Parathyroid adenoma (tissue), 2 donors: ENCODE measurements around the gene CTTNBP2.

Experiments
- H2AFZ ChIP-seq: fragments of 300-600 bp; sonication (generic); one replicate; pipeline ENCODE4 v1.7.0; 2017; ENCODE audit warnings: antibody characterized with exemption, mild to moderate bottlenecking
- H3K27ac ChIP-seq: fragments of 300-600 bp; sonication (generic); one replicate; pipeline ENCODE4 v1.7.0; 2017
- H3K27me3 ChIP-seq: fragments of 300-600 bp; sonication (generic); one replicate; pipeline ENCODE4 v1.7.0; 2017; ENCODE audit warnings: low read length; ENCODE audit not compliant: control insufficient read depth, insufficient read depth
- H3K36me3 ChIP-seq: fragments of 300-600 bp; sonication (generic); one replicate; pipeline ENCODE4 v1.7.0; 2017; ENCODE audit warnings: low read length; ENCODE audit not compliant: control insufficient read depth, insufficient read depth
- H3K4me1 ChIP-seq: fragments of 300-600 bp; sonication (generic); one replicate; pipeline ENCODE4 v1.7.0; 2017; ENCODE audit warnings: control low read depth
- H3K4me2 ChIP-seq: fragments of 300-600 bp; sonication (generic); one replicate; pipeline ENCODE4 v1.7.0; 2017; ENCODE audit warnings: low read length
- H3K4me3 ChIP-seq: fragments of 300-600 bp; sonication (generic); one replicate; pipeline ENCODE4 v1.7.0; 2017; ENCODE audit warnings: low read depth, low read length
- H3K79me2 ChIP-seq: fragments of 300-600 bp; sonication (generic); one replicate; pipeline ENCODE4 v1.7.0; 2017; ENCODE audit warnings: control low read depth
- H3K9ac ChIP-seq: fragments of 300-600 bp; sonication (generic); one replicate; pipeline ENCODE4 v1.7.0; 2017; ENCODE audit warnings: mild to moderate bottlenecking
- H3K9me3 ChIP-seq: fragments of 300-600 bp; sonication (generic); one replicate; pipeline ENCODE4 v1.7.0; 2017; ENCODE audit warnings: low read length; ENCODE audit not compliant: control insufficient read depth
- CTCF ChIP-seq: fragments of 300-600 bp; sonication (generic); IDR thresholded peaks from one replicate; pipeline ENCODE4 v1.7.0; 2017; ENCODE audit warnings: antibody characterized with exemption, mild to moderate bottlenecking
- donor health status: primary hyperparathyroidism.

Gene CTTNBP2

GRCh38 chr7:117796889-117797288 lies 76.4 kb downstream of the CTTNBP2 start:
- TF ChIP-seq CTCF = no peak
- no peaks in the 10 kb centered on the region for H3K36me3 ChIP-seq
- H3K27me3 ChIP-seq = no peaks in the 10 kb centered on the region
- H3K9ac ChIP-seq = no peak overlapping the region
- no peaks in the 10 kb centered on the region for H3K9me3 ChIP-seq
- H3K4me2 ChIP-seq = no peak overlapping the region
- no peaks in the 10 kb centered on the region for H3K79me2 ChIP-seq
- H2AFZ ChIP-seq = no peak overlapping the region
- H3K4me3 ChIP-seq = no peak overlapping the region
- H3K27ac ChIP-seq = no peak overlapping the region
- H3K4me1 ChIP-seq = no peaks in the 10 kb centered on the region

- Histone ChIP-seq H3K9me3 (no peaks in the 10 kb centered on the region), H3K27ac (no peak overlapping the region), H3K4me1 (no peaks in the 10 kb centered on the region), H2AFZ (no peak overlapping the region), H3K27me3 (no peaks in the 10 kb centered on the region), H3K79me2 (no peaks in the 10 kb centered on the region), H3K36me3 (no peaks in the 10 kb centered on the region), H3K9ac (no peak overlapping the region), H3K4me3 (no peak overlapping the region), H3K4me2 (no peak overlapping the region)
- TF ChIP-seq CTCF = no peak
Measured at GRCh38 chr7:117793976-117794375, 79.3 kb downstream of the CTTNBP2 start.

DNA sequence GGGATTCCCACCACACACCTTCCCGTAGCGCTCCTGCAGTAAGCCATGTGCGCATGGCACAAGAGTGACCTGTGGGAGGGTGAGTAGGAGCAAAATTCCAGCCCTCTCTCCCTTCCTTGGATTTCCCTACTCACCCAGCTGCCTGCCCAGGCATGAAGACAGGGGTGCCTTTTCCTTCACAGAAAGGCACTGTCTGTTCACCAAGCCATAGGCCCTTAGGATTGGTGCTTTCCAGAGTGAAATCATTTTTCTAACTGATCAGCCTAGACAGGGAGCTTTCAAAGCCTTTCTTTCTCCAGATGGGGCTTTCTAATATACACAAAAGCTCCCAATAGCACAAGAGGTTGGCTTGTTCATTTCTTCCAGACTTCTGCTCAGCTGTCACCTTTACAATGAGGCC lies 79.7 kb downstream of the CTTNBP2 start:
- no peaks in the 10 kb centered on the region for H3K27me3 ChIP-seq
- no peak overlapping the region for H3K27ac ChIP-seq

DNA sequence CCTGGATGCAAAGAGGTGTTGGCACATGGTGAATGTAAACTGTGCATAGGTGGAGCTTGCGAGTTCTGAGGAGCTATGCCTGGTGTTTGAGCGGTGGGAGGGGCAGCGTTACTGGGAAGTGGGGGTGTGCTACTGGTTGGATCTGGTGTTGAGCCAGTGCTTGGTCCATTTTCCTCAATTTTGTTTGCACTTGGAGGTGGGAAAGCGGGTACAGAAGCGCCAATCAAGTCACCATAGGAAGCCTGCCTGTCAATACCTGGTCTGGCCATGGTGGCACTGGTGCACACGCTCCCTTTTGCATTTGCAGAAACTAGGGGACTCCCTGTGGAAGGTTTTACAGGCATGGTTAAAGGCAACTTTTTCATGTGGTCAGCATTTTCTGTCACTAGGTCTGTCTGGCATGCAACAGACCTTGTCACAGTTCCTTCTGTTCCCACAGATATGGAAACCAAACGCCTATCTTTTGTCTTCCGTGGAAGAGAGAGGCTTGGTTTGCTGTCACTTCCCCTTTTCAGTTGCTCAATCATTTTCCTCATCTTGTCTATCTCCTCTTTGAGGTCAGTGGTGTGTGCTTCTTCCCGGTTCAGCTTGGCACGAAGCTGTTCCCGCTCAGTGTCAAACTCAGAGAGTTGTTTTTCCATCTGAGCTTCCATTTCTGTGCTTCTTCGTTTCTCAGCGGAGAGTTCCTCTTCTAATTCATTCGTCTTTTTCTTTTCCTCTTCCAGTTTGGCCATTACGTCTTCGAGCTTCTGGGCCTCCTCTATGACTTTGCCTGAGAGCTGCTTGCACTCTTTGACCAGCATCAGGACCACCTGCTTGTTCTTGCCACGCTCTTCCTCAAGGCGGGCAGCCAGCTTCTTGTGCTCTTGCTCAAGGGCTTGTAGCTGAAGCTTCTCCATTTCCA lies 81.1 kb downstream of the CTTNBP2 start:
- Histone ChIP-seq H3K27me3 (no peaks in the 10 kb centered on the region), H3K4me2 (no peak overlapping the region), H3K36me3 (no peaks in the 10 kb centered on the region), H3K4me3 (no peak overlapping the region), H3K9me3 (no peaks in the 10 kb centered on the region), H2AFZ (no peak overlapping the region), H3K9ac (no peak overlapping the region), H3K27ac (no peak overlapping the region), H3K4me1 (no peaks in the 10 kb centered on the region), H3K79me2 (no peaks in the 10 kb centered on the region)
- no peak for TF ChIP-seq CTCF

More for the DNA sequence above, 79.7 kb downstream of the CTTNBP2 start:
- Histone ChIP-seq H3K9me3 (no peaks in the 10 kb centered on the region), H3K9ac (no peak overlapping the region), H3K4me3 (no peak overlapping the region), H3K36me3 (no peaks in the 10 kb centered on the region), H3K79me2 (no peaks in the 10 kb centered on the region), H2AFZ (no peak overlapping the region), H3K4me1 (no peaks in the 10 kb centered on the region), H3K4me2 (no peak overlapping the region)
- no peak for TF ChIP-seq CTCF

GRCh38 chr7:117790731-117791130 lies 82.5 kb downstream of the CTTNBP2 start:
- no peak for TF ChIP-seq CTCF
- Histone ChIP-seq H3K27ac (no peak overlapping the region), H3K79me2 (no peaks in the 10 kb centered on the region), H3K4me3 (no peak overlapping the region), H3K9ac (no peak overlapping the region), H3K27me3 (no peaks in the 10 kb centered on the region), H2AFZ (no peak overlapping the region), H3K36me3 (no peaks in the 10 kb centered on the region), H3K4me2 (no peak overlapping the region), H3K9me3 (no peaks in the 10 kb centered on the region), H3K4me1 (no peaks in the 10 kb centered on the region)
